ENCODE measurements around the gene SSR1.

SSR1 gene

GRCh38 chr6:7250812-7251211 is 62.2 kb downstream of the SSR1 start:
- Histone ChIP-seq H3K9ac (ENCODE audit: low read length) (no peak overlapping the region), H3K4me3 (ENCODE audit: low read depth in 1 of 2, low read length in 2 of 2) (no peak overlapping the region), H3K27ac (ENCODE audit: low read depth, low read length) (no peak overlapping the region), H3K36me3 (ENCODE audit: insufficient read depth, low read length) (peaks cover 45% of the 10 kb centered on the region), H3K4me1 (ENCODE audit: insufficient read depth, low read length) (peaks cover 5% of the 10 kb centered on the region), H3K9me3 (ENCODE audit: low read length) (no peaks in the 10 kb centered on the region), H3K27me3 (ENCODE audit: control insufficient read depth in 1 of 2, insufficient read depth in 2 of 2, low read length in 2 of 2) (no peaks in the 10 kb centered on the region)

GRCh38 chr6:7249946-7250643 is 62.9 kb downstream of the SSR1 start:
- no peaks in the 10 kb centered on the region for H3K27me3 ChIP-seq (ENCODE audit: control insufficient read depth in 1 of 2, insufficient read depth in 2 of 2, low read length in 2 of 2)
- H3K4me1 ChIP-seq (ENCODE audit: insufficient read depth, low read length), result peaks cover 5% of the 10 kb centered on the region
- H3K36me3 ChIP-seq (ENCODE audit: insufficient read depth, low read length), result peaks cover 45% of the 10 kb centered on the region

GRCh38 chr6:7249391-7249790 is 63.6 kb downstream of the SSR1 start:
- H3K9me3 ChIP-seq (ENCODE audit: low read length), result no peaks in the 10 kb centered on the region
- H3K9ac ChIP-seq (ENCODE audit: low read length), result no peak overlapping the region
- H3K36me3 ChIP-seq (ENCODE audit: insufficient read depth, low read length), result peaks cover 45% of the 10 kb centered on the region

More at GRCh38 chr6:7249946-7250643, 62.9 kb downstream of the SSR1 start:
- Histone ChIP-seq H3K9me3 (ENCODE audit: low read length) (no peaks in the 10 kb centered on the region), H3K27ac (ENCODE audit: low read depth, low read length) (no peak overlapping the region), H3K9ac (ENCODE audit: low read length) (no peak overlapping the region), H3K4me3 (ENCODE audit: low read depth in 1 of 2, low read length in 2 of 2) (no peak overlapping the region)

GRCh38 chr6:7247828-7248227 is 65.2 kb downstream of the SSR1 start:
- Histone ChIP-seq H3K9me3 (ENCODE audit: low read length) (no peaks in the 10 kb centered on the region), H3K36me3 (ENCODE audit: insufficient read depth, low read length) (peaks cover 45% of the 10 kb centered on the region), H3K27ac (ENCODE audit: low read depth, low read length) (no peak overlapping the region), H3K4me3 (ENCODE audit: low read depth in 1 of 2, low read length in 2 of 2) (no peak overlapping the region), H3K4me1 (ENCODE audit: insufficient read depth, low read length) (peaks cover 9% of the 10 kb centered on the region), H3K27me3 (ENCODE audit: control insufficient read depth in 1 of 2, insufficient read depth in 2 of 2, low read length in 2 of 2) (no peaks in the 10 kb centered on the region), H3K9ac (ENCODE audit: low read length) (no peak overlapping the region)

More at GRCh38 chr6:7249391-7249790, 63.6 kb downstream of the SSR1 start:
- peaks cover 5% of the 10 kb centered on the region for H3K4me1 ChIP-seq (ENCODE audit: insufficient read depth, low read length)
- no peaks in the 10 kb centered on the region for H3K27me3 ChIP-seq (ENCODE audit: control insufficient read depth in 1 of 2, insufficient read depth in 2 of 2, low read length in 2 of 2)
- H3K27ac ChIP-seq (ENCODE audit: low read depth, low read length), result no peak overlapping the region
- H3K4me3 ChIP-seq (ENCODE audit: low read depth in 1 of 2, low read length in 2 of 2), result no peak overlapping the region

- Histone ChIP-seq H3K9me3 (ENCODE audit: low read length) (no peaks in the 10 kb centered on the region), H3K4me3 (ENCODE audit: low read depth in 1 of 2, low read length in 2 of 2) (no peak overlapping the region), H3K36me3 (ENCODE audit: insufficient read depth, low read length) (peaks cover 43% of the 10 kb centered on the region), H3K27ac (ENCODE audit: low read depth, low read length) (no peak overlapping the region), H3K9ac (ENCODE audit: low read length) (no peak overlapping the region), H3K4me1 (ENCODE audit: insufficient read depth, low read length) (peaks cover 11% of the 10 kb centered on the region), H3K27me3 (ENCODE audit: control insufficient read depth in 1 of 2, insufficient read depth in 2 of 2, low read length in 2 of 2) (no peaks in the 10 kb centered on the region)
Observed at GRCh38 chr6:7247179-7247456, 65.9 kb downstream of the SSR1 start.

- H3K4me1 ChIP-seq (ENCODE audit: insufficient read depth, low read length), result peaks cover 11% of the 10 kb centered on the region
- H3K27me3 ChIP-seq (ENCODE audit: control insufficient read depth in 1 of 2, insufficient read depth in 2 of 2, low read length in 2 of 2), result no peaks in the 10 kb centered on the region
- no peak overlapping the region for H3K4me3 ChIP-seq (ENCODE audit: low read depth in 1 of 2, low read length in 2 of 2)
- no peak overlapping the region for H3K9ac ChIP-seq (ENCODE audit: low read length)
- no peaks in the 10 kb centered on the region for H3K9me3 ChIP-seq (ENCODE audit: low read length)
- peaks cover 38% of the 10 kb centered on the region for H3K36me3 ChIP-seq (ENCODE audit: insufficient read depth, low read length)
- no peak overlapping the region for H3K27ac ChIP-seq (ENCODE audit: low read depth, low read length)
Observed at GRCh38 chr6:7246401-7247178, 66.4 kb downstream of the SSR1 start.

GRCh38 chr6:7245668-7246393 is 67.2 kb downstream of the SSR1 start:
- H3K4me3 ChIP-seq (ENCODE audit: low read depth in 1 of 2, low read length in 2 of 2), result no peak overlapping the region
- peaks cover 36% of the 10 kb centered on the region for H3K36me3 ChIP-seq (ENCODE audit: insufficient read depth, low read length)
- no peaks in the 10 kb centered on the region for H3K27me3 ChIP-seq (ENCODE audit: control insufficient read depth in 1 of 2, insufficient read depth in 2 of 2, low read length in 2 of 2)
- no peak overlapping the region for H3K9ac ChIP-seq (ENCODE audit: low read length)
- no peak overlapping the region for H3K27ac ChIP-seq (ENCODE audit: low read depth, low read length)
- H3K9me3 ChIP-seq (ENCODE audit: low read length), result no peaks in the 10 kb centered on the region
- peaks cover 11% of the 10 kb centered on the region for H3K4me1 ChIP-seq (ENCODE audit: insufficient read depth, low read length)

- Histone ChIP-seq H3K4me3 (ENCODE audit: low read depth in 1 of 2, low read length in 2 of 2) (no peak overlapping the region), H3K9me3 (ENCODE audit: low read length) (no peaks in the 10 kb centered on the region), H3K4me1 (ENCODE audit: insufficient read depth, low read length) (peaks cover 11% of the 10 kb centered on the region), H3K27me3 (ENCODE audit: control insufficient read depth in 1 of 2, insufficient read depth in 2 of 2, low read length in 2 of 2) (no peaks in the 10 kb centered on the region), H3K36me3 (ENCODE audit: insufficient read depth, low read length) (peaks cover 23% of the 10 kb centered on the region), H3K27ac (ENCODE audit: low read depth, low read length) (no peak overlapping the region), H3K9ac (ENCODE audit: low read length) (no peak overlapping the region)
Observed at GRCh38 chr6:7243179-7243981, 69.6 kb downstream of the SSR1 start.

- Histone ChIP-seq H3K27me3 (ENCODE audit: control insufficient read depth in 1 of 2, insufficient read depth in 2 of 2, low read length in 2 of 2) (no peaks in the 10 kb centered on the region), H3K4me1 (ENCODE audit: insufficient read depth, low read length) (peaks cover 11% of the 10 kb centered on the region), H3K4me3 (ENCODE audit: low read depth in 1 of 2, low read length in 2 of 2) (no peak overlapping the region), H3K36me3 (ENCODE audit: insufficient read depth, low read length) (peaks cover 17% of the 10 kb centered on the region), H3K27ac (ENCODE audit: low read depth, low read length) (no peak overlapping the region), H3K9me3 (ENCODE audit: low read length) (no peaks in the 10 kb centered on the region), H3K9ac (ENCODE audit: low read length) (no peak overlapping the region)
Observed at GRCh38 chr6:7242835-7243178, 70.2 kb downstream of the SSR1 start.

GRCh38 chr6:7241709-7242645 is 71.0 kb downstream of the SSR1 start:
- Histone ChIP-seq H3K27ac (ENCODE audit: low read depth, low read length) (no peak overlapping the region), H3K27me3 (ENCODE audit: control insufficient read depth in 1 of 2, insufficient read depth in 2 of 2, low read length in 2 of 2) (no peaks in the 10 kb centered on the region), H3K36me3 (ENCODE audit: insufficient read depth, low read length) (peaks cover 9% of the 10 kb centered on the region), H3K4me3 (ENCODE audit: low read depth in 1 of 2, low read length in 2 of 2) (no peak overlapping the region), H3K9ac (ENCODE audit: low read length) (no peak overlapping the region), H3K9me3 (ENCODE audit: low read length) (no peaks in the 10 kb centered on the region), H3K4me1 (ENCODE audit: insufficient read depth, low read length) (peaks cover 11% of the 10 kb centered on the region)
